Measurements from ENCODE around the gene KYNU. TPM values are rescaled to one million over a fixed set of nuclear protein-coding genes. Genes with fewer than 3 reads are reported as not detected.

KYNU gene
- total RNA-seq, 1 donor from 2014 or later, result 0.21 TPM

DNA sequence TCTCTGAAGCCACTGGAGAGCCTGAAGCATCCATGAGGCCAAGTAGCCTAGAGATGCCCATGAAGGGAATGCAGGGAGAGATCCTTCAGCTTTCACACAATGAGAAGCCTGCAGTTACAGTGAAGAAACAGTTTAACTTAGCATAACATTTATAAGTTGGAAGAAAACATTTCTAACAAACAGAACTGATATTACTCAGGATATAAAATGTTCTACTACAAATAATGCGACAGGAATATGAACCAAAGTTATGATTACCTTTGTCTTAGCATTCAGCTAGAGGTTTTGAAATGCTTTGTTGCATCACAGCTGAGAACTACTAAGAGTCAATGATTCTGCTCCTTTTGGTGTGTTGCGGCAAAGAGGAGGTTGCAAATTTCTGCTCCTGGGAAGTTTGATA lies 6.9 kb upstream of the KYNU start:
- Mint-ChIP-seq H3K4me3 (ENCODE audit: unreplicated experiment) (no peak overlapping the region), H3K4me1 (ENCODE audit: unreplicated experiment) (peaks cover 66% of the 10 kb centered on the region), H3K36me3 (ENCODE audit: unreplicated experiment) (no peaks in the 10 kb centered on the region), H3K27ac (ENCODE audit: unreplicated experiment) (no peak overlapping the region), H3K27me3 (ENCODE audit: unreplicated experiment) (no peaks in the 10 kb centered on the region), H3K9me3 (ENCODE audit: unreplicated experiment) (no peaks in the 10 kb centered on the region)
- no peak for DNase-seq (ENCODE audit: extremely low spot score, unreplicated experiment)
- no peak for TF ChIP-seq CTCF (IDR thresholded peaks at IDR 0.05)

DNA sequence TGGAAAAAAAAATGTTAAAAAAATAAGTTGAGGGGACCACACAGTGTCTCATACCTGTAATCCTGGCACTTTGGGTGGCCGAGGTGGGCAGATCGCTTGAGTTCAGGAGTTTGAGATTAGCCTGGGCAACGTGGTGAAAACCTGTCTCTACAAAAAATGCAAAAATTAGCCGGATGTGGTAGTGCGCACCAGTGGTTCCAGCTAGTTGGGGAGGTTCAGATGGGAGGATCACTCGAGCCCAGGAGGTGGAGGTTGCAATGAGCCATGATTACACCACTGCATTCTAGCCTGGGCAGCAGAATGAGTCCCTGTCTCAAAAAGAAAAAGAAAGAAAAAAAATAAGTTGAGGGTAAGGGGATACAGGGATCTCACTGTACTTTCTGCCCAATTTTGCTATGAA lies 6.1 kb upstream of the KYNU start:
- DNase-seq (ENCODE audit: extremely low spot score, unreplicated experiment), result no peak
- no peak for TF ChIP-seq CTCF (IDR thresholded peaks at IDR 0.05)
- peaks cover 61% of the 10 kb centered on the region for H3K4me1 Mint-ChIP-seq (ENCODE audit: unreplicated experiment)
- H3K27ac Mint-ChIP-seq (ENCODE audit: unreplicated experiment), result no peak overlapping the region
- H3K4me3 Mint-ChIP-seq (ENCODE audit: unreplicated experiment), result no peak overlapping the region
- no peaks in the 10 kb centered on the region for H3K36me3 Mint-ChIP-seq (ENCODE audit: unreplicated experiment)
- H3K9me3 Mint-ChIP-seq (ENCODE audit: unreplicated experiment), result no peaks in the 10 kb centered on the region
- H3K27me3 Mint-ChIP-seq (ENCODE audit: unreplicated experiment), result no peaks in the 10 kb centered on the region

DNA sequence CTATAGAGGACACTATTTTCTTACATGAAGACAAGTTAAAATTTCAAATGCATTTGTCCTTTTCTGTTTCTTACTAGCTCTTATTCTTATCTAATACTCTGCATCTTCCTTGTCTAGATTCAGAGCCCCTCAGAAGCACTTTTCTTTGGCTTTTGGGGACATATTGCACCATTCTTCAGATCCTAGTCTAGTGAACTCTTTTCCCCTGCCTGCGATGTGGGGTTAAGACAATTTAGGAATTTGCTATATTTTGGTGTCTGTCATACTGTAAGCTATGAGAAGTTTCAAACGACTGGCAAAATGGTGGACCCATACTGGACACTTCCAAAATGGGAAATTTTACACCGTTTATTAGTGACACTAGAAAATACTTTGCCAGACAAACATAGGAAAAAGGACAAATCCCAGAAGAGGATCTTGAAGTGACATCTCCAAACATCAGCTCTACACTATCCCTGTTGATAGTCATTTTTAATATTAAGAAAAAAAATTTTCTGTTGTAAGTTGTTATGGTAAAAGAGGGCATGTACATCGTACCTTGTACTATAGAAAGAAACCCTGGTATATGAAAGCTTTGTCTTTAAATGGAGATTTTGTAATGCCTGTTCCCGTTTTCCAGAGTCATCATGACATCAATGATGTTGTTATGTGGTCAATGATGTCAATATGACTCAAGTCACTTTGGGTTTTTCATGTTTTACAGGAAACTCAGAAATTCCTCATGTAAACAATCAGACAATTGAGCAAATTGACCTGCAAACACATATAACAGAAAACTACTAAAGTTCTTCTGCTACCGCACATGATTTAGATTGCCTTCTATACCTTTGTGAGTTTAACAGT lies 4.4 kb upstream of the KYNU start:
- DNase-seq (ENCODE audit: extremely low spot score, unreplicated experiment), result no peak
- Mint-ChIP-seq H3K4me1 (ENCODE audit: unreplicated experiment) (peaks cover 55% of the 10 kb centered on the region), H3K27ac (ENCODE audit: unreplicated experiment) (peak overlapping the region; percentile 92), H3K9me3 (ENCODE audit: unreplicated experiment) (no peaks in the 10 kb centered on the region), H3K27me3 (ENCODE audit: unreplicated experiment) (no peaks in the 10 kb centered on the region), H3K36me3 (ENCODE audit: unreplicated experiment) (no peaks in the 10 kb centered on the region), H3K4me3 (ENCODE audit: unreplicated experiment) (no peak overlapping the region)
- TF ChIP-seq CTCF (IDR thresholded peaks at IDR 0.05), result no peak

DNA sequence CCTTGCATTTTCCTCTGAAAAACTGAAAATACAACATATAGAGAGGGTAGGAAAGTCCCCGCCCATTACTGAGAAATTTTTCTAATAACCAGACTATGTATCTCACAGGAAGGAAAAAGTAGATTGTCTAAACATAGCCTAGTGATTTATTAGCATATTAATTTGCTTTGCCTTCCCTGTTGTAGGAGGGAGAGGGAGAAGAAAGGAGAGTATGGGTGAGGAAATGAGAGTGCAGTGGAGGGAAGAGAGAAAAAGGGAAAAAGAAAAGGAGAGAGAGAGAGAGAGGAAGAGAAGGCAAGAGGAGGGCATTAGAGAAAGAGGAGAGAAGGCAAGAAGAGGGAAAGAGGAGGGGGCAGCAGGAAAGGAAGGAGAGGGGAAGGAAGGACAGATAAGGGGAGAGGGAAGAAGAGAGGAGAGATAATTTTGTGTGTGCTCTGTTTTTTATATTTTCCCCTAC lies 3.6 kb upstream of the KYNU start:
- H3K27me3 Mint-ChIP-seq (ENCODE audit: unreplicated experiment), result no peaks in the 10 kb centered on the region
- no peak for DNase-seq (ENCODE audit: extremely low spot score, unreplicated experiment)
- no peaks in the 10 kb centered on the region for H3K36me3 Mint-ChIP-seq (ENCODE audit: unreplicated experiment)
- H3K4me3 Mint-ChIP-seq (ENCODE audit: unreplicated experiment), result no peak overlapping the region
- no peaks in the 10 kb centered on the region for H3K9me3 Mint-ChIP-seq (ENCODE audit: unreplicated experiment)
- peaks cover 49% of the 10 kb centered on the region for H3K4me1 Mint-ChIP-seq (ENCODE audit: unreplicated experiment)
- peak overlapping the region; percentile 92 for H3K27ac Mint-ChIP-seq (ENCODE audit: unreplicated experiment)
- no peak for TF ChIP-seq CTCF (IDR thresholded peaks at IDR 0.05)

GRCh38 chr2:142874293-142874814 lies 3.1 kb upstream of the KYNU start:
- H3K4me1 Mint-ChIP-seq (ENCODE audit: unreplicated experiment), result peaks cover 47% of the 10 kb centered on the region
- H3K27ac Mint-ChIP-seq (ENCODE audit: unreplicated experiment), result peak overlapping the region; percentile 92

More at GRCh38 chr2:142874293-142874814, 3.1 kb upstream of the KYNU start:
- no peak for TF ChIP-seq CTCF (IDR thresholded peaks at IDR 0.05)
- no peak for DNase-seq (ENCODE audit: extremely low spot score, unreplicated experiment)
- H3K9me3 Mint-ChIP-seq (ENCODE audit: unreplicated experiment), result no peaks in the 10 kb centered on the region
- H3K36me3 Mint-ChIP-seq (ENCODE audit: unreplicated experiment), result no peaks in the 10 kb centered on the region
- H3K27me3 Mint-ChIP-seq (ENCODE audit: unreplicated experiment), result no peaks in the 10 kb centered on the region
- H3K4me3 Mint-ChIP-seq (ENCODE audit: unreplicated experiment), result no peak overlapping the region
